ENCODE data around the gene DNMBP. TPM values are rescaled to one million over a fixed set of nuclear protein-coding genes. Genes with fewer than 3 reads are reported as not detected.

The DNMBP gene
- total RNA-seq, 1 donor: 14.1 TPM

- H3K4me3 ChIP-seq (ENCODE audit: low read length): no peak overlapping the region
- H3K4me1 ChIP-seq (ENCODE audit: insufficient read depth, low read length): no peaks in the 10 kb centered on the region
- H3K9me3 ChIP-seq (ENCODE audit: low read depth, low read length): no peaks in the 10 kb centered on the region
- no peaks in the 10 kb centered on the region for H3K27me3 ChIP-seq (ENCODE audit: insufficient read depth, low read length)
These were observed 173.0 kb downstream of the DNMBP start for GRCh38 chr10:99836711-99837110.

- Histone ChIP-seq H3K27me3 (ENCODE audit: insufficient read depth, low read length) (no peaks in the 10 kb centered on the region), H3K9me3 (ENCODE audit: low read depth, low read length) (no peaks in the 10 kb centered on the region), H3K4me1 (ENCODE audit: insufficient read depth, low read length) (no peaks in the 10 kb centered on the region), H3K4me3 (ENCODE audit: low read length) (no peak overlapping the region)
These were observed 173.8 kb downstream of the DNMBP start for GRCh38 chr10:99835947-99836346.

DNA sequence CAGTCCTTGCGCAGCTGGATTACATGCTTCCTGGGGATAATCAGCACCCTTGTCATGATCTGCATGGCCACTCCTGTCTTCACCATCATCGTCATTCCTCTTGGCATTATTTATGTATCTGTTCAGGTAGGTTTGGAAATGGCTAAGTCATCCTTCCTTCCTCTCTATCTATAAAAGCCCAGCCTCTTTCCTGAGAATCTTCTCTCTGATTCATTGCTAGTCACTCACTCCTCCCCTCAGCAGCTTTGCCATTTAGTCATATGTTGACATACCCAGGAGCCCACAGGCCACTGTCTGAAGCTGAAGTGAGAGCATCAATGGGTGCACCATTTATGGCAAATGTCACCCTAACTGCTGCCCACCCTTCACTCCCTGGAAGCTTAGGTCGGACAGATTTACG lies 175.3 kb downstream of the DNMBP start:
- no peak overlapping the region for H3K4me3 ChIP-seq (ENCODE audit: low read length)
- no peaks in the 10 kb centered on the region for H3K9me3 ChIP-seq (ENCODE audit: low read depth, low read length)
- no peaks in the 10 kb centered on the region for H3K4me1 ChIP-seq (ENCODE audit: insufficient read depth, low read length)
- H3K27me3 ChIP-seq (ENCODE audit: insufficient read depth, low read length): no peaks in the 10 kb centered on the region

DNA sequence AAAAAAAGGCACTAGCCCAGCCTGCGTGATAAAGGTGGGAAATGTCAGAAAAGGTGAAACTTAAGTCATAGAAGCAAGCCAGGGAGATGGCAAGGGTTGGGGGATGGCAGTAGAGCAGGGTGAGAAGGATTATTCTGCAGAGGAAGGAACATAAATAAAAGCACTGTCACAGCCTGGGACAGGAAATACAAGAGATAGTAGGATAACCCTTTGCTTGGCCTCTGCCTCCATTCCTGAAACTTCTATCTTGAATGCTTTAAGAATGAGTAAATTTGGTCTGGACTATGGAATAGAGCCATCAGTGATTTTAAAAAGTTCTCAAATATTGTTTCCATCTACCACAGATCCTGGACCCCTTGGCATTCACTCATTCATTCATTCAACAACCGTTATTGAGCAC lies 177.3 kb downstream of the DNMBP start:
- no peaks in the 10 kb centered on the region for H3K27me3 ChIP-seq (ENCODE audit: insufficient read depth, low read length)
- H3K4me1 ChIP-seq (ENCODE audit: insufficient read depth, low read length): no peaks in the 10 kb centered on the region
- H3K9me3 ChIP-seq (ENCODE audit: low read depth, low read length): no peaks in the 10 kb centered on the region
- no peak overlapping the region for H3K4me3 ChIP-seq (ENCODE audit: low read length)

DNA sequence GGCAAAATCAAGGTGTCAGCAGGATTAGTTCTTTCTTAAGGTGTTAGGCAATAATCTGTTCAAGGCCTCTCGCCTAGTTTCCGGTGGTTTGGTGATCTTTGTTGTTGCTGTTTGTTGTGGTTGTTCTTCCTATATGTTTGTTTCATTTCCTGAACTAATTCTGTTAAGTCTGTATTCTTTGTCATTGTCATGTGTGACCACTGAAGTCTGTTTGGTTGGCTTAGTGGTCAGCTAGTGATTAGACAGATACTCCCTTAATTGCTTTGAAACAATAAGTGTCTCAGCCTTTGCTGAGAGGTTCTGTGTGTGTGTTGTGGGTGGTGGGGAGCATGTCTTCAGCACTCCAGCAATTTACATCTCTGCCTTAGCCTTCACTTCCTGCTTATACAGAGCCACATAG lies 181.3 kb downstream of the DNMBP start:
- H3K4me1 ChIP-seq (ENCODE audit: insufficient read depth, low read length): no peaks in the 10 kb centered on the region
- H3K4me3 ChIP-seq (ENCODE audit: low read length): no peak overlapping the region
- H3K9me3 ChIP-seq (ENCODE audit: low read depth, low read length): no peaks in the 10 kb centered on the region
- no peaks in the 10 kb centered on the region for H3K27me3 ChIP-seq (ENCODE audit: insufficient read depth, low read length)

GRCh38 chr10:99827936-99828335 lies 181.8 kb downstream of the DNMBP start:
- Histone ChIP-seq H3K4me1 (ENCODE audit: insufficient read depth, low read length) (no peaks in the 10 kb centered on the region), H3K27me3 (ENCODE audit: insufficient read depth, low read length) (no peaks in the 10 kb centered on the region), H3K4me3 (ENCODE audit: low read length) (no peak overlapping the region), H3K9me3 (ENCODE audit: low read depth, low read length) (no peaks in the 10 kb centered on the region)

Other genes with a start within 250 kb of the DNMBP start
- 2.2 TPM for gene ABCC2, start 227.3 kb downstream of the DNMBP start, total RNA-seq
- not detected for gene CPN1, start 71.9 kb upstream of the DNMBP start, total RNA-seq
- gene ERLIN1, start 176.1 kb upstream of the DNMBP start, total RNA-seq: 2.7 TPM
- gene CHUK, start 219.6 kb upstream of the DNMBP start, total RNA-seq: 20.9 TPM

All from mononuclear cell (primary cell).